GM21360 (cell line): ENCODE measurements around the gene PPP1R11.
A peak's percentile ranks its signal among the peaks of the same experiment; 100 is the strongest.
"Not testable (repeated sequence)": the region's sequence is repeated elsewhere in the genome, so short reads cannot be mapped to it uniquely, and the experiment has no call there.

Experiments used
- ATAC-seq: cut with Tn5 transposase; IDR thresholded peaks from one replicate; pipeline ENCODE4 v1.9.1; 2021; ENCODE audit warnings: mild to moderate bottlenecking, moderate library complexity; ENCODE audit not compliant: unreplicated experiment

The PPP1R11 gene, protein sequence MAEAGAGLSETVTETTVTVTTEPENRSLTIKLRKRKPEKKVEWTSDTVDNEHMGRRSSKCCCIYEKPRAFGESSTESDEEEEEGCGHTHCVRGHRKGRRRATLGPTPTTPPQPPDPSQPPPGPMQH

DNA sequence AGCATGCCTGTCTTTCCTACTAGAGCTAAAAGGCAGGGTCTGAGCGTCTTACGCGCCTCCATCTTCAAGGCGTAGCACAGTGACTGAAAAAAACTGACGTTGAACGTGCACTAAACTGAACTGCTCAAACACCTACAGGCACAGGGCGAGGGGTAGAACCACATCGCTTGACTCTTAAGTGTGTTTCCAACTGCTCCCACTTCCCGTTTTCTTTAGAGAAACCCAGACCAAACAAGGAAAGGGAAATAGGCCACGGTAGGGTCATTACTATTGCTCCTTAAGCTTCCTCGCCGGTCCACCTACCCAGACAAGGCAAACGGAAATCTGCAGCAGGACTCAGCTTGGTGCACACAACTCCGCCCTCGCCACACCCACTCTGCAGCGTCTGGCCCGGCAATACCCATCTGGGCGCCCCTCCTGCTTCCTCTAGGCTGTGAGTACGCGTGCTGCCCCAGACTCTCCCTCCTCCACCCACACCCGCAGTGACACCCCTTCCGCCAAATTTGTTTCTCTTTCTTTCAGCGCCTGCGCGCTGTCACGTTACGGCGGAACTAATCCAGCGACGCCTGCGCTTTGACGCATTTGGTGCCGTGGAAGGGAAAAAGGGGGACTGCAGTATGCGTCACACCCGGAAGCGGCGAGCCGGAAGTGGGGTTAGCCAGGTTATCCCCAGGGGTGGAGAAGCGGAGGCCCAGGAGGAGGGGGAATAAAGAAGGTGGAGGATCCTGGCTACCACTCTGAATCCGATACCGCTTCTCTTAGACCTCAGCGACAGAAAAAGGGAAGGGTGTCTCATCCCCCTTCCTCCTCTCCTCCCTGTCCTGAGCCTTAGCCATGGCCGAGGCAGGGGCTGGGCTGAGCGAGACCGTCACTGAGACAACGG lies at the start of gene PPP1R11:
TSS of gene PPP1R11 (plus strand) at position 622 of the 883 bp plus-strand sequence. CDS start at position 835, 213 bp downstream.
- peak; percentile 93 for ATAC-seq

DNA sequence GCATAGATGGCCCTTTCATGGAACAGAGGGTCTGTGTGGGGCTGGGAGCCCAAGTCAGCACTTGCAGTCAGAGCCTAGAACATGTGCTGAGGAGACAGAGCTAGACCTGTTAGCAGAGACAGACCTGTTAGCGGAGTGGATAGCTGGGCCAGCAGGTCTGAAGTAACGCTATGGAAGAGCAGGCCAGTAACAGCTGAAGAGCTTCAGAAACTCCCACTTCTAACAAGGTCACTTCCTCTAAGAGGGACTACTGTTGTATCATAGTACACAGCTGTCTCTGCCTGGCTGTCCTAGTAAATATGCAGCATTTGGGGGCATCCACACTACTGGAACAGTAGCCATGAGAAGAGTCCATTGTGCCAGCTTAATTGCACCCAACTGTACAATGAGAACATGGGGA lies 47.2 kb upstream of the PPP1R11 start:
- ATAC-seq: no peak

DNA sequence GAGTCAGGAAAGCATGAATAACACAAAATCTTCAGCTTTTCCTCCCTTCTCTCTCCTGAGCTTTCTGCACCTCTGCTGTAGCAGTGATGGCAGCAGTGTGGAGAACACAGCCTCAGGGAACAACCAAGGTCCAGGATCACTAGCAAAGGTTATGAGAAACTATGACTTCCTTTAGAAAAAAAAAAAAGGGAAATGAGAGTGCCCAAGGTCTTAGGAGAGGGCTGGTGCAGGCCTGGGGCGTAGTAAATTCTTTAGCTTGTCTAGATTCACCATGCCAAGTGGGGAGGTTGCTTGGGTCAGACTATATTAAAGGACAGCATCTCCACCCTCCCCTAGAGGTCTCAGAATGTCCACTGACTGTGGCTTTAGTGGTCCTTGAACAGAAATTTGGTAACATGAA lies 46.4 kb upstream of the PPP1R11 start:
- ATAC-seq: no peak

GRCh38 chr6:30022189-30022588 lies 44.8 kb upstream of the PPP1R11 start:
- ATAC-seq: no peak

GRCh38 chr6:30022712-30023111 lies 44.3 kb upstream of the PPP1R11 start:
- not testable (repeated sequence) for ATAC-seq

- ATAC-seq: no peak
These were observed 41.8 kb upstream of the PPP1R11 start for GRCh38 chr6:30025186-30025585.

DNA sequence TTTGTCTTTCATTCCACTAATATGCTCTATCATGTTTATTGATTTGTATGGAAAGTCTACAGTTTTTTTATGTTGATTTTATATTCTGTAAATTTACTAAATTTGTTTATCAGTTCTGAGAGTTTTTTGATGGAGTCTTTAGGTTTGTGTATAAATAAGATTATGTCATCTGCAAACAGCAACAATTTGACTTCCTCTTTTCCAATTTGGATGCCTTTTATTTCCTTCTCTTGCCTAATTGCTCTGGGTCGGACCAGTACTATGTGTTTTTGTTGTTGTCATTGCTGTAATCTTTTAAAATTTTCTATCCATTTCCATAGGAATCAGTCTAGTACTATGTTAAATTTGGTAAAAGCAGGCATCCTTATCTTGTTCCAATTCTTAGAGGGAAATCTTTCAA lies 37.4 kb upstream of the PPP1R11 start:
- no peak for ATAC-seq

GRCh38 chr6:30031381-30031780 lies 35.6 kb upstream of the PPP1R11 start:
- ATAC-seq: no peak

- ATAC-seq: not testable (repeated sequence)
These were observed 33.6 kb upstream of the PPP1R11 start for GRCh38 chr6:30033440-30033839.

DNA sequence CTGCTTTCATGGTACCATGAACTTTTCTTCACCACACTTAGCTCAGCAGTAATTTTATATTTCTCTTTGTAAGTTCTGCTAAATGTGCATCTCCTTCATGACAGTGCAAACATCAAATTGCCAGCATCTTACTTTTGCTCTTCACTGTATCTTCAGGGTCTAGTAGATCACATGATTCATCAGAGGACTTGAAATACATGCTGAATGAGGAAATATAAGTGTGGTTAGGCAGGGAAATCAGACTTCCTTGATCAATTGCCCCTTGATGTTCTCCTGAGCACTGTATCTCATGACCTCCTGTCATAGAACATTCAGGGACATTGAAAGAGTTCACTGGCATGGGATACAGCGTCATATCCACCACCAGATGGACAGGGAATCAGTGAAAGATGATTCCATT lies 31.2 kb upstream of the PPP1R11 start:
- no peak for ATAC-seq

DNA sequence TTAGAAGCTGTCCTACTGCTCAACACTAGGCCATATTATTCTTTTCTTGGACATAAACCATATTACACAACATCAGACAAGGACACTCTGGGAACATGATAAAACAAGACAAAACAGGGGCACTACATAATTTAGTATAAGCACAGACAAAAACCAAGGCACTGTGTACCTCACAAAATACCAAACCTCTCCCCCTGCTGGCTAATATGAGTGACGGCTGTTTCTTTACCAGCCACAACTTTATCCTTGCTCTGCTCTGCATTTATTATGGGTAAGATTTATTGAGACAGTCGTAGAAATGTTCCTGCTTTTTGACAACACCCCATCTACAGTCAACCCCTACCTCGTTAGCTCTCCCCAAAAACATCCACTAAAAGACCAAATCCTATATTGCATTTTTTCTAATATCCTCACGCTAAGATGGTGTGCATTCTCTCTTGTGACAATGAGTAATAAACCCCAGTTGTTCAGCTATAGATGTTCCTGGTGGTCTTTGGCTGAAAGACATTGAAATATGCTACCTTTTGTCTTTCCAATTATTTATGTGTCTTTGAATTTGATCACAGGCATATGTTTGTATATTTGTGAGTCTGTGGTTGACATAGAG lies 29.7 kb upstream of the PPP1R11 start:
- ATAC-seq: no peak

GRCh38 chr6:30041221-30041620 lies 25.8 kb upstream of the PPP1R11 start:
- ATAC-seq: no peak

DNA sequence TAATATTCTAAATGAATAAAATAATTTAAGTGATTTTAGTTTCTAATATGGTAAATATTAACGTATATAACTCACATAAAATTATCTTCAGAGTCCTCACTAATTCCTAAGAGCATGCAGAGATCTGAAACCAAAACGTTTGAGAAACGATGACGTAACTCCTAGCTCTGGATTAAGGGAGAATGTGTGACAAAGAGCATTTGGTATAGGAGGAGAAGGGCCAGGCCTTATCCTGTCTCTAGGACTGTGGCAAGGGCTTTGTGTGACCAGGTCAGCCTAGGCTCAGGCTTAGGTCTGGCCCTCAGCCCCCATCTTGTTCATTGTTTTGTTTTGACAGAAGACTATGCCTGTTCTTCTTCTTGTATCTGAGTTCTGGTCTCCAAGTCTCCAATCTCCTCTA lies 25.2 kb upstream of the PPP1R11 start:
- no peak for ATAC-seq

- no peak for ATAC-seq
These were observed 24.5 kb upstream of the PPP1R11 start for GRCh38 chr6:30042476-30042875.

- ATAC-seq: no peak
These were observed 24.1 kb upstream of the PPP1R11 start for GRCh38 chr6:30042914-30043313.

GRCh38 chr6:30043744-30044143 lies 23.3 kb upstream of the PPP1R11 start:
- no peak for ATAC-seq

GRCh38 chr6:30044630-30045029 lies 22.4 kb upstream of the PPP1R11 start:
- ATAC-seq: no peak

DNA sequence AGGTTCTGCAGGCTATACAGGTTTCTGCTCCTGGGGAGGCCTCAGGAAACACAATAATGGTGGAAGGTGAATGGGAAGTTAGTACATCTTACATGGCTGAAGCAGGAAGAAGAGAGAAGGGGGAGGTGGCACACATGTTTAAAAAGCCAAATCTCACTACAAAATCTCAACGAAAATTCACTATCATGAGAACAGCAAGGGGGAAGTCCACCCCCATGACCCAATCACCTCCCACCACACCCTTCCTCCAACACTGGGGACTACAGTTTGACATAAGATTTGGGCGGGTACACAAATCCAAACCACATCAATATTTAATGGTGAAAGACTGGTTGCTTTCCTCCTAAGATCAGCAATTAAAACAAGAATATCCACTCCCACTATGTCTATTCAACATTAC lies 19.8 kb upstream of the PPP1R11 start:
- ATAC-seq: no peak

GRCh38 chr6:30053682-30054081 lies 13.3 kb upstream of the PPP1R11 start:
- no peak for ATAC-seq

DNA sequence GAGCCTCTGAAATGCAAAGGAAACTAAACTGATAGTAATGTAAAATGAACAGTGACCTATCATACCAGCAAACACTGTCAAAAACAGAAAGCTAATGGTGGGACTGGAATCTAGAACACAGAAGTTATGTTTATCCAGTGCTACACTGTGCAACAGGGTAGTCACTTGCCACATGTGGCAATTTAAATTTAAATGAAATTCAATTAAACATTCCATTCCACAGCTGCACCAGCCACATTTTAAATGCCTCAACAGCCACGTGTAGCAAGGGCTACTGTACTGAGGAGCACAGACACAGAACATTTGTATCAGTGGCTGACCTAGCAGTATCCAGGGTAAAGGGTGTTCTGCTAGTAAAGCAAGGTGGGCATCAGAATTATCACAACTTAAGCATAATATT lies 11.5 kb upstream of the PPP1R11 start:
- ATAC-seq: no peak

DNA sequence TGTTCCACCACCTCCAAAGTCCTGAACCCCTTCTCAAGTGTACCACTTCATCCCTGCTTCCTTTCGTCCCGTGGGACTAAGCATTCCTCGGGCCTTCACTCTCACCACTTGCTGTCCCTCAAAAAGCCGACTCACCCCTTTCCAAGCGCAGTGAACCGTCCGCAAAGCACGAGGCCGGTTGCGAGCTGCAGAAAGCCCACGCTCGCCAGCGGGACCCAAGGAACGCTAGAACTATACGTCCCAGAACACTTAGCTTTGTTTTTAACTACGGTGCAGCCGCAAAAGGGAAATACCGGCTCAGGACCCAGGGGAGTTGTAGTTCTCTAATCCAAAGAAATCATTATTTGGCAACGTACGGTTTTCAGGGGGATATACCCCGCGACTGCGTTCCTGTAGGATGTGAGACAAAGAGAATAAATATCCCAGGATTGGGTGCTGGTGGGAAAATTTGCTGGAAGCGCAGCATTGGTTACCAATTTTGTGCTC lies 6.3 kb upstream of the PPP1R11 start:
- ATAC-seq: no peak
